Mesendoderm (in vitro differentiated cells): Measurements from ENCODE around the gene RAP1GAP2.

Experiments
- DNase-seq: peaks from one replicate; pipeline ENCODE4 v3.0.0; 2013
- H2AK5ac ChIP-seq: 2 replicates; pipeline ENCODE4 v1.6.1; 2013; ENCODE audit warnings: low read length, inconsistent platforms
- H2BK120ac ChIP-seq: 2 replicates; pipeline ENCODE4 v1.6.1; 2013; ENCODE audit warnings: low read depth, mild to moderate bottlenecking, low read length, moderate library complexity, mixed read lengths
- H2BK15ac ChIP-seq: replicated peaks from 2 replicates; pipeline ENCODE4 v1.6.1; 2013; ENCODE audit warnings: low read depth, mild to moderate bottlenecking, moderate library complexity
- H2BK5ac ChIP-seq: 2 replicates; pipeline ENCODE4 v1.6.1; 2013; ENCODE audit warnings: low read length, inconsistent platforms
- H3K18ac ChIP-seq: 2 replicates; pipeline ENCODE4 v1.6.1; 2013; ENCODE audit warnings: mild to moderate bottlenecking, low read length, mixed read lengths
- H3K23ac ChIP-seq: one replicate; pipeline ENCODE4 v1.6.1; 2013; ENCODE audit warnings: low read length
- H3K27ac ChIP-seq: 2 replicates; pipeline ENCODE4 v1.5.1; 2013; ENCODE audit warnings: low read depth, mild to moderate bottlenecking, inconsistent platforms, low read length, moderate library complexity
- H3K27me3 ChIP-seq: 2 replicates; pipeline ENCODE4 v1.6.1; 2013; ENCODE audit warnings: low read length, control low read depth, mild to moderate bottlenecking, inconsistent platforms; ENCODE audit not compliant: insufficient read depth, poor library complexity
- H3K36me3 ChIP-seq: 2 replicates; pipeline ENCODE4 v1.6.1; 2013; ENCODE audit warnings: low read length, inconsistent platforms; ENCODE audit not compliant: control insufficient read depth, insufficient read depth
- H3K4ac ChIP-seq: one replicate; pipeline ENCODE4 v1.6.1; 2013; ENCODE audit warnings: low read depth, mild to moderate bottlenecking, low read length, moderate library complexity
- H3K4me1 ChIP-seq: 2 replicates; pipeline ENCODE4 v1.6.1; 2013; ENCODE audit warnings: low read depth, low read length, inconsistent platforms; ENCODE audit not compliant: control insufficient read depth
- H3K4me2 ChIP-seq: 2 replicates; pipeline ENCODE4 v1.6.1; 2013; ENCODE audit warnings: low read length
- H3K4me3 ChIP-seq: 2 replicates; pipeline ENCODE4 v1.5.1; 2013; ENCODE audit warnings: mild to moderate bottlenecking, low read length
- H3K56ac ChIP-seq: one replicate; pipeline ENCODE4 v1.6.1; 2013; ENCODE audit warnings: low read length
- H3K79me1 ChIP-seq: 2 replicates; pipeline ENCODE4 v1.6.1; 2013; ENCODE audit warnings: low read length, inconsistent platforms
- H3K79me2 ChIP-seq: 2 replicates; pipeline ENCODE4 v1.6.1; 2013; ENCODE audit warnings: mild to moderate bottlenecking, low read length; ENCODE audit not compliant: control insufficient read depth, insufficient read depth
- H3K9ac ChIP-seq: 2 replicates; pipeline ENCODE4 v1.6.1; 2013; ENCODE audit warnings: low read length, inconsistent platforms
- H4K5ac ChIP-seq: one replicate; pipeline ENCODE4 v1.6.1; 2013; ENCODE audit warnings: low read length
- H4K8ac ChIP-seq: one replicate; pipeline ENCODE4 v1.6.1; 2013; ENCODE audit warnings: low read depth, mild to moderate bottlenecking, control low read depth, low read length, moderate library complexity
- WGBS: extraction: QIAGEN DNeasy Blood & Tissue Kit; methylation state at CpG from one replicate; pipeline ENCODE4 v1.1.7; 2013; ENCODE audit warnings: low lambda C conversion rate, missing lambda C conversion rate; ENCODE audit not compliant: insufficient coverage; ENCODE audit errors: extremely low coverage; 5-methylcytosine and 5-hydroxymethylcytosine counted together

Gene RAP1GAP2

GRCh38 chr17:2899906-2900305 is 103.7 kb downstream of the RAP1GAP2 start:
- Histone ChIP-seq H3K27me3 (no peaks in the 10 kb centered on the region), H3K56ac (no peak overlapping the region), H3K4me3 (no peak overlapping the region), H2BK120ac (no peak overlapping the region), H2AK5ac (no peak overlapping the region), H3K27ac (no peak overlapping the region), H4K8ac (no peak overlapping the region), H3K4ac (no peak overlapping the region), H2BK15ac (no peak overlapping the region), H3K18ac (no peak overlapping the region), H3K79me1 (peaks cover 18% of the 10 kb centered on the region), H3K4me1 (peaks cover 2% of the 10 kb centered on the region), H3K36me3 (no peaks in the 10 kb centered on the region), H3K4me2 (no peak overlapping the region), H4K5ac (no peak overlapping the region), H3K79me2 (peaks cover 30% of the 10 kb centered on the region), H3K9ac (no peak overlapping the region), H3K23ac (no peak overlapping the region), H2BK5ac (no peak overlapping the region)
- DNase-seq: no peak
- WGBS: no CpG with 5 or more reads among the region's 9 CpGs

GRCh38 chr17:2900842-2901241 is 104.6 kb downstream of the RAP1GAP2 start:
- peaks cover 27% of the 10 kb centered on the region for H3K79me2 ChIP-seq
- no peaks in the 10 kb centered on the region for H3K36me3 ChIP-seq
- no peak overlapping the region for H2BK15ac ChIP-seq
- H3K4ac ChIP-seq: no peak overlapping the region
- H2BK5ac ChIP-seq: no peak overlapping the region
- H4K8ac ChIP-seq: no peak overlapping the region
- no peaks in the 10 kb centered on the region for H3K27me3 ChIP-seq
- H3K18ac ChIP-seq: no peak overlapping the region
- H4K5ac ChIP-seq: no peak overlapping the region
- H3K4me2 ChIP-seq: no peak overlapping the region
- H3K4me1 ChIP-seq: peaks cover 2% of the 10 kb centered on the region
- no peak overlapping the region for H3K23ac ChIP-seq
- no peak overlapping the region for H3K27ac ChIP-seq
- no peak overlapping the region for H2AK5ac ChIP-seq
- no peak overlapping the region for H3K4me3 ChIP-seq
- H3K56ac ChIP-seq: no peak overlapping the region
- no peak for DNase-seq
- H3K9ac ChIP-seq: no peak overlapping the region
- H2BK120ac ChIP-seq: no peak overlapping the region
- WGBS: no CpG with 5 or more reads among the region's 9 CpGs
- H3K79me1 ChIP-seq: peaks cover 20% of the 10 kb centered on the region

- no peaks in the 10 kb centered on the region for H3K27me3 ChIP-seq
- H3K4ac ChIP-seq: no peak overlapping the region
- H3K4me1 ChIP-seq: peaks cover 2% of the 10 kb centered on the region
- H2BK15ac ChIP-seq: no peak overlapping the region
- H3K23ac ChIP-seq: no peak overlapping the region
- no peak overlapping the region for H3K27ac ChIP-seq
- H2AK5ac ChIP-seq: no peak overlapping the region
- H3K9ac ChIP-seq: no peak overlapping the region
- H2BK120ac ChIP-seq: no peak overlapping the region
- DNase-seq: peak; percentile 45
- H3K4me2 ChIP-seq: no peak overlapping the region
- no peak overlapping the region for H3K4me3 ChIP-seq
- no peak overlapping the region for H3K56ac ChIP-seq
- H3K79me2 ChIP-seq: peaks cover 20% of the 10 kb centered on the region
- H3K79me1 ChIP-seq: peaks cover 20% of the 10 kb centered on the region
- H4K8ac ChIP-seq: no peak overlapping the region
- no peak overlapping the region for H3K18ac ChIP-seq
- no peak overlapping the region for H4K5ac ChIP-seq
- H3K36me3 ChIP-seq: no peaks in the 10 kb centered on the region
- WGBS: no CpG with 5 or more reads among the region's 4 CpGs
- no peak overlapping the region for H2BK5ac ChIP-seq
Measured at GRCh38 chr17:2901582-2901981, 105.3 kb downstream of the RAP1GAP2 start.

- Histone ChIP-seq H3K23ac (no peak overlapping the region), H2BK5ac (no peak overlapping the region), H4K5ac (no peak overlapping the region), H3K27ac (no peak overlapping the region), H2AK5ac (no peak overlapping the region), H3K36me3 (no peaks in the 10 kb centered on the region), H3K4me3 (no peak overlapping the region), H4K8ac (no peak overlapping the region), H2BK15ac (no peak overlapping the region), H2BK120ac (no peak overlapping the region), H3K4ac (no peak overlapping the region), H3K79me2 (peaks cover 20% of the 10 kb centered on the region), H3K18ac (no peak overlapping the region), H3K4me2 (no peak overlapping the region), H3K56ac (no peak overlapping the region), H3K27me3 (no peaks in the 10 kb centered on the region), H3K4me1 (peaks cover 2% of the 10 kb centered on the region), H3K79me1 (peaks cover 20% of the 10 kb centered on the region), H3K9ac (no peak overlapping the region)
- WGBS: no CpG with 5 or more reads among the region's 9 CpGs
- DNase-seq: no peak
Measured at GRCh38 chr17:2902546-2902945, 106.3 kb downstream of the RAP1GAP2 start.

DNA sequence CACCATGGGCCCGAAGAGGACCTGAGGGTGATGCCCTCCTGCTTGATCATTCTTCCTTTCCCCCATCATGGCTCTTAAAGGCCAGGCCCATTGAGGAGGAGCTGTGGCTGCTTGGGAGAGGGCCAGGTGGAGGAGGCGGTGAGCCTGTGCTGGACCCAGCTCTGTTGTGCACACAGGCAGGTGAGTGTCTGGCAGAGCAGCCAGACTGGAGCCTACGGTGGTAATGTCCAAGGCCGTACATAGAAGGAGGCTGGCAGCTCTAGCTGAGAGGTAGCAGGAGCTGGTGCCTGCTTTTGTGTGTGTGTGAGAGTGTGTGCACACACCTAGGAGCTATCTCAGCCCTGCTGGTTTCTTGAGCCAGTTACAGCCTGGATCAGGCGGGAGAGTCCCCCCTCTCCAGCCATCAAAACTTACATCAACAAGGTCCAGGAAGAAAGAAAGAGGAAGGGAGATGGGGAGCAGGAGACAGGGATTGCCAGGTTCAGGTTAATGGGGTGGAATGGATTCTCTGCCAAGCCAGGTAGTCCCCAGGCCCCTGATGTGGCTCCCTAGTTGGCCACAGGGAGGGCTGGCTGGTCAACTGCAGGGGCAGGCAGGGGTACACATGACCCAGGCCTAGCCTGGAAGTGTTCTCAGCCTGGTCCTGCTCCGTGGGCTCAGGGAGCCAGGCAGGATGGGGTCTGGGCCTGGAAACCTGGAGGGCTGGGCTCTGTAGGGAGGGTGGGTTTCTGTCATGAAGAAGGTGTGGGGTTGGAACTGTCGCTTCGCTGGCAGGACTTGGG is 107.1 kb downstream of the RAP1GAP2 start:
- Histone ChIP-seq H2AK5ac (no peak overlapping the region), H2BK15ac (no peak overlapping the region), H3K4me3 (no peak overlapping the region), H2BK120ac (no peak overlapping the region), H4K5ac (no peak overlapping the region), H3K27me3 (no peaks in the 10 kb centered on the region), H3K9ac (peak overlapping the region; percentile 13), H3K27ac (no peak overlapping the region), H3K4me2 (no peak overlapping the region), H2BK5ac (no peak overlapping the region), H3K36me3 (no peaks in the 10 kb centered on the region), H4K8ac (no peak overlapping the region), H3K23ac (no peak overlapping the region), H3K79me1 (peaks cover 20% of the 10 kb centered on the region), H3K18ac (no peak overlapping the region), H3K79me2 (peaks cover 19% of the 10 kb centered on the region), H3K56ac (peak overlapping the region; percentile 25), H3K4me1 (peaks cover 2% of the 10 kb centered on the region), H3K4ac (no peak overlapping the region)
- DNase-seq: no peak
- no CpG with 5 or more reads among the region's 8 CpGs for WGBS

DNA sequence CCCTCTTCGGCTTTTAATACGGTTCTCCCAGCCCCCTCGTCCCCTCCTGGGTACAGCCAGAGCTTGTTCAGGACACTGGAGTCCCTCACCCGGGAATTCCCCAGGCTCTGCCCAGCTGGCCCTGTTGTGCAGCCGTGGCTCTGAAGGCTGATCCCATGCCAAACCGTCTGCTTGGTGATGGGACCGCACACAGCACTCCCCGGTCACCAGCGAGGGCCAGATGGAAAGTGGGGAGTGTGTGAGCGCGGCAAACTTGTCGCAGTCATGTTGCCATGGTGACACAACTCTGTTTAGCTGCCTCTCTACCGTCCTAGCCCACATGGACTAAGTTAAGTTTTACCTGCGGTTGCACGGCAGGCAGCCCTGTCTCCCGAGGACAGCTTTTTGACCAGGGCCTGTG is 107.9 kb downstream of the RAP1GAP2 start:
- peak; percentile 67 for DNase-seq
- Histone ChIP-seq H3K79me1 (peaks cover 23% of the 10 kb centered on the region), H3K4me3 (no peak overlapping the region), H3K27ac (no peak overlapping the region), H2BK5ac (no peak overlapping the region), H4K8ac (no peak overlapping the region), H3K4ac (no peak overlapping the region), H2AK5ac (no peak overlapping the region), H3K27me3 (no peaks in the 10 kb centered on the region), H2BK120ac (no peak overlapping the region), H3K9ac (no peak overlapping the region), H3K56ac (peak overlapping the region; percentile 37), H3K18ac (no peak overlapping the region), H3K23ac (no peak overlapping the region), H3K4me2 (no peak overlapping the region), H4K5ac (no peak overlapping the region), H3K79me2 (peaks cover 18% of the 10 kb centered on the region), H2BK15ac (no peak overlapping the region), H3K36me3 (no peaks in the 10 kb centered on the region), H3K4me1 (peaks cover 2% of the 10 kb centered on the region)
- WGBS: no CpG with 5 or more reads among the region's 16 CpGs
